Transverse colon (tissue), 3 donors: ENCODE results near the gene ABHD11.

Source experiments
- EP300 ChIP-seq: sonication (generic); formaldehyde crosslinking; IDR thresholded peaks from one replicate; pipeline ENCODE4 v1.6.1; 2017; ENCODE audit warnings: antibody characterized with exemption, low read depth
- POLR2A ChIP-seq: fragments of 450-650 bp; IDR thresholded peaks from one replicate; pipeline ENCODE4 v1.6.1; 2016; ENCODE audit warnings: antibody characterized with exemption, mild to moderate bottlenecking, moderate library complexity
- TF ChIP-seq, protein P1 (sequence below), 5 experiments: fragments of 200-600 bp in 3 of 5; fragments of 450-650 bp in 2 of 5; sonication (generic) in 3 of 5; IDR thresholded peaks; 1 replicate in 2 of 5; 2 replicates in 3 of 5; pipeline ENCODE4 v1.5.1; 2016 to 2017; ENCODE audit warnings: antibody characterized with exemption in 5 of 5, inconsistent platforms in 3 of 5, mild to moderate bottlenecking in 2 of 5, moderate library complexity in 1 of 5

DNA sequence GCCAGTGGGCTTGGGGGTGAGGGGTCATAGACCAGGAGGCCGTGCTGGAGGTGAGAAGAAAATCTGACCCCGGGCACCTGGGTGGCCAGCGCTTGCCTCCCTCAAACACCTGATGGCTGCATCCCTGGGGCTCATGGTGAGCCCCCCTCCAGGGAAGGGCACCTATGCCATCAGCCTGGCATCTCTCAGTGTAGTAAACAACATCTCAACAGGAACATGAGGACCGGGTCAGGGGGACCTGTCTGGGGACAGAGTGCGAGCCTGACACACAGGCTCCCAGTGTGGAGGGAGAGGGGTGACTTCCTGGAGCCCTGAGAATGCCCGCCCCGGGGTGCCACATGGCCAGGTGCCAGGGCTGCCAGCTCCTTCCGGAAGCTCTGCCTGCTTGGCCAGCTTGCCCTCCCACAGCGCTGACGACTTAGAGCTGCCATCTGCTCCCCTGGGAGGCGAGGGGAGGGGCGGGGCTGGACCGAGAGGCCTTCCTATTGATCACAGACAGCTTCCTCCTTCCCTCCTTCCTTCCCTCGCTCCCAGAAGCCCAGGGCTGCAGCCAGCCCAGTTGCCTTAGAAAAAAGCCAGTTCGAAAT, 31.5 kb downstream of the ABHD11 start:
- TF ChIP-seq, protein P1, sequence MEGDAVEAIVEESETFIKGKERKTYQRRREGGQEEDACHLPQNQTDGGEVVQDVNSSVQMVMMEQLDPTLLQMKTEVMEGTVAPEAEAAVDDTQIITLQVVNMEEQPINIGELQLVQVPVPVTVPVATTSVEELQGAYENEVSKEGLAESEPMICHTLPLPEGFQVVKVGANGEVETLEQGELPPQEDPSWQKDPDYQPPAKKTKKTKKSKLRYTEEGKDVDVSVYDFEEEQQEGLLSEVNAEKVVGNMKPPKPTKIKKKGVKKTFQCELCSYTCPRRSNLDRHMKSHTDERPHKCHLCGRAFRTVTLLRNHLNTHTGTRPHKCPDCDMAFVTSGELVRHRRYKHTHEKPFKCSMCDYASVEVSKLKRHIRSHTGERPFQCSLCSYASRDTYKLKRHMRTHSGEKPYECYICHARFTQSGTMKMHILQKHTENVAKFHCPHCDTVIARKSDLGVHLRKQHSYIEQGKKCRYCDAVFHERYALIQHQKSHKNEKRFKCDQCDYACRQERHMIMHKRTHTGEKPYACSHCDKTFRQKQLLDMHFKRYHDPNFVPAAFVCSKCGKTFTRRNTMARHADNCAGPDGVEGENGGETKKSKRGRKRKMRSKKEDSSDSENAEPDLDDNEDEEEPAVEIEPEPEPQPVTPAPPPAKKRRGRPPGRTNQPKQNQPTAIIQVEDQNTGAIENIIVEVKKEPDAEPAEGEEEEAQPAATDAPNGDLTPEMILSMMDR (IDR thresholded peaks at IDR 0.05), result no peak
- no peak for TF ChIP-seq POLR2A
- TF ChIP-seq EP300, result no peak
